Measurements from ENCODE around the gene MTHFR.

Gene MTHFR

DNA sequence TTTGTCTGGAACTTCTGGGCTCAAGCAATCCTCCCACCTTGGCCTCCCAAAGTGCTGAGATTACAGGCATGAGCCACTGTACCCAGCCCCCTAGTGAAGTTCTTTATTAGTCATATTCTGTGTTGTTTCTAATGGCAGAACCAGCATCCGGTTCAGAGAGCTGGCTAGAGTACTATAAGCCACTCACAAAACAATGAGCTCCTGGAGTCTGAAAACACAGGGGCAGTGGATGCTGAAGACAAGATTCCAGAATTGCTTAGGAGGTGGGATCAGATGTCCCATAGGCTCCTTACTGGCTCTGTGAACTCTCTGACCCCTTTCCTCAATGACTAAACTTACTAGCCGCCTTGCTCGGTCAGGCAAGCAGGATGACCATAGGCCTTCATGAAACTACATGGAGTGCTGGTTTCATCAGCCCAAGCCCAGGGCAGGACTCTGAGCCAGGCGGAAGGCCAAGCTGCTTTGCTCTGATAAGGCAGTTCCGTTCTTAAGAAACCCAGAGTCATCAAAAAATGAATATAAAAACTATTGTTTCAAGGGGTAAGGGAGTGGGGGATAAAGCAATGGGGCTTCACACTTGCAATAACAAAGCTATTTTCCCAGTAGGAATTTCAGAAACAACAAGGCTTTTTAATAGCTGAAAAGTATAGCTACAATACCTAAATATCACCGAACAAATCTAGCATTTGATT, 8.1 kb downstream of the MTHFR start:
- DNase-seq (ENCODE audit: low read depth in 2 of 2), result no peak

DNA sequence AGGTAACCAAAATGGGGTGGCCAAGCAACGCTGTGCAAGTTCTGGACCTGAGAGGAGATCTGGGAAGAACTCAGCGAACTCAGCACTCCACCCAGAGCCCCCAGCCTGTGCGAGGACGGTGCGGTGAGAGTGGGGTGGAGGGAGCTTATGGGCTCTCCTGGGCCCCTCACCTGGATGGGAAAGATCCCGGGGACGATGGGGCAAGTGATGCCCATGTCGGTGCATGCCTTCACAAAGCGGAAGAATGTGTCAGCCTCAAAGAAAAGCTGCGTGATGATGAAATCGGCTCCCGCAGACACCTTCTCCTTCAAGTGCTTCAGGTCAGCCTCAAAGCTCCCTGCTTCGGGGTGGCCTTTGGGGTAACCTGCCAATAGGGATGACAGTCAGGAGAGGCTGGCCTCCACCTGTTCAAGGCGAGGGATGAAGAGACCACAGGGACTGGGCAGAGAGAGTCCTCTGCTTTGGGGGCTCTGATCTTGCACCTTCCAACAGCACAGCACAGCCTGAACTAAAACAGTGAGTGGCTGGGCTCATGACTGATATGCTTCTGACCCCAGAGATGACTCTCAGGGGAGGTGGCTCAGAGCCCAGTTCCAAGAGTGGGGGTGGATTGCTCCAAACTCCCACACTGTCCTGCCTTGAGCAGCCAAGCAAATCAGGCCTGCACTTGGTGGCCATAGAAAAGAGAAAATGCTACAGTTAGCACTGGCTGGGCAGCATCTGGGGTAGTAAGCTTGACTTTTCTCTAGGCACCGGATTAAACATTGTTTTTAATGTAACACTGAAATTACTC, 9.5 kb downstream of the MTHFR start:
- DNase-seq (ENCODE audit: low read depth in 2 of 2), result no peak

DNA sequence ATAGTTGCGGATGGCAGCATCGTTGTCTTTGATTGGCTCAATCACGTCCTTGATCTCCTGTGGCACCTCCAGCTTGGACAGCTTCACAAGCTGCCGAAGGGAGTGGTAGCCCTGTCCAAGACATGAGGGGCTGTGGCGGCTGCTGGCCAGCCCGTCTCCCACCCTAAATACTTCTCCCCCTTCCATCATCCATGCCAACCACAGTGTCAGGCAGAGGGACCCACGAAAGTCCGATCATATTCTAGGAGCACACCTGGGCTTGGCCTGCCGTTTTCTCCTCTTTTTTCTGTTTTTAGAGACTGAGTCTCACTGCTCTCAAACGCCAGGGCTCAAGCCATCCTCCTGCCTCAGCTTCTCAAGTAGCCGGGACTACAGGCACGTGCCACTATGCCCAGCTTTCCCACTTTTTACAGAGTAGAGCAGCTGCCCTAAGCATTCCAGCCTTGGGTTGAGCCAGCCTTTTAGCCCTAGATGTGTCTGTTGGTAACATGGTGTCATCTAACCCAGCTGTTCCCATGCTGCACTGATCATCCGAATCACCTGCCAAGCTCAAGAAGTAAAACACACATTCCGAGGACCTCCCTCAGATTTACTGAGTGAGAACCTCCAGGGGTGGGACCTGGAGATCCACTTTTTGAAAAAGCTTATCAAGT, 10.4 kb downstream of the MTHFR start:
- DNase-seq (ENCODE audit: low read depth in 2 of 2), result no peak

DNA sequence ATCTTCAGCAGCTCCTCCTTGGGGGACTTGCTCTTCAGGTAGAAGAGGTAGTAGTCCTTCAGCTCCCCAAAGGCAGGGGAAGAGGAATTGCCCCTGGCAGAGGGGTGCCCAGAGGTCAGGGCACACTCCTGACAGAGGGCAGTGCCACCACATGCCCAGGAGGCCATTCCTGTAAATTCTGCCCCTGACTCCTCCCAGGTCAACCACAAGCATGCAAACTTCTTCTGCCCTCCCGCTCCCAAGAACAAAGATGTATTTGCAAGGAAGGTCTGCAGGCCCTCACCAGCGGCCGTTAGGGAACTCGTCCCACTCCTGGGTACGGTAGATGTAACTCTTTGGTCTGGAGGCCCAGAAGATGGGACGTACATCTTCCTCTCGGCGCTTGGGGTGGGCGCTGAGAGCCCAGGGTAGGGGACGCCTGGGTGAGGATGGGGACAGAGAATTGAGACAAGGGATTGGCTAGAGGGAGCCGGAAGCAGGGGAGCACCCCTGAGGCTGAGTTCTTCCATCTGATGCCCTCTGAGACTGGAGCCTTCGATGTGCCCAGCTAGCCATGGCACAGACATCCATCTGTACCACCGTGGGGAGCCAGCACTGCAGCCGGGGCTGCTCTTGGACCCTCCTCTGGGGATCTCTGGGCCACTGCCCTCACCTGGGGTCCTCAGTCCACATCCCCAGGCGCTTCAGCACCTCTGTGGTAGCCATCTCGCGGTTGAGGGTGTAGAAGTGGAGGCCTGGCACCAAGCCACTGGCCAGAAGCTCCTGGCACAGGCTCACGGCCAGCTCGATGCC, 11.1 kb downstream of the MTHFR start:
- no peak for DNase-seq (ENCODE audit: low read depth in 2 of 2)

DNA sequence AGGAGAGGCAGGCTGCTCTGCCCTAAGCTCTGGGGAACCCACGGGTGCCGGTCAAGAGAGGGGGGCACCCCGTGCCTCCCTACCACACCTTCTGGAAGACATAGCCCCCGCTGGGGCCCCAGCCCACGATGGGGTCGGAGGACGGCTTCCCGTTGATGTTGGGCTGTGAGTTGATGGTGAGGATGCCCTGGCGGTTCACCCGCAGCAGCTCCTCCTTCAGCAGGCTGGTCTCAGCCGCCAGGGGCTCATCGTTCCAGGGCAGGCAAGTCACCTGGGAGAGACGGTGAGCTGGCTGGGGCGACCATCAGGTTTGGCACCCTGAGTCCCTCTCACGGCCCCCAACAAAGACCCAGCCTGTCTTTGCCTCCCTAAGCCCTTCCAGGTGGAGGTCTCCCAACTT, 11.9 kb downstream of the MTHFR start:
- DNase-seq (ENCODE audit: low read depth in 2 of 2), result no peak

DNA sequence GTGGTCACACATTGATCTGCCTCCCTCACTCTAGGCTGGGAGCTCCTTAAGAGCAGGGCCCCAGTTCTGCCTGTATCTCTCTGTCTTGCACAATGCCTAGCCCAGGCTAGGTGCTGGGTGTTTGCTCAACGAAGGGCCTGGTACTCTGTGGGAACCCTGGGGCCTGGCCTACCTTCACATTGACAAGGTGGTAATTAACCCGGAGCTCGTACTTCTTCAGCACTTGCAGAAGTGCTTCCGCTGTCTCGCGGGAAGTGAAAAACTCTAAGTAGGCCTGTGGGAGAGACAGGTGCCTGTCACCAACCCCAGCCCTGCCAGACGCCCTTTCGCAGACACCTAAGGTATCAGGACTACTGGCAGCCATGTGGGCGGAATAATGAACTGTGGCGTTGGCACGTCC, 13.7 kb downstream of the MTHFR start:
- no peak for DNase-seq (ENCODE audit: low read depth in 2 of 2)

DNA sequence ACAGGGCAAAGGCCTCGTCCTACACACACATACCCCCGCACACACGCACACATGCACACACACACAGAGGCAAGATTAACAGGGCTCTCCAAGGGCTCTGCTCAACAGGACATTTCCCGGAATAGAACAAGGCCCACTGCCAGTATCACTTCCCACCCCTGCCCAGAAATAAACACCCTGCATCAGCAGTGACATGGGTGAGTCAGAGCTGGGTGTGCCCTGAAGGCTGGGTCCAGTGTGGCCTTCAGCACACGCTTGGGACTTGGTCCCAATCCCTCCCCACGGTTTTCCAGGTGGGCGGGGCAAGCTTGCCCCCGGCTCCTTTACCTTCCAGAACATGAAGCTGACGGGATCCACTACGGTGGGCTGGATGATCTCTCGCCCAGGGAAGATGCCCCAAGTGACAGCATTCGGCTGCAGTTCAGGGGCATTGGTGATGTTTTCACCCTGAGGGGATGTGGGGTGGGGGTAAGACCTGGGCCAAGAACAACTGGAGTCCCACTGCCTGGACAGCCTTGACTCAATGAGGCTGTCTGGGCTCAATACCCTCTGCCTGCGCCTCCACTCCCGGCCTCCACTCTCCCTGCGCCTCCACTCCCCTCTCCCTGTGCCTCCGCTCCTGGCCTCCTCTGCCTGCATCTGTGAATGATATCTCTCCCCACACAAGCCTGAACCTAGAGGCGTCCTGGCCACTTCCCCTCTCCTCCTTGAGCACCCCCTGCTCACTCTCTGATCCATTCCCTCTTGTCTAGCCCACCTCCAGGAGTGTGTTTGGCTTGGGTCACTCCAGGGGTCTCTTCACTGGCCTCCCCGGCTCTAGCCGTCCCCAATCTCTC, 14.7 kb downstream of the MTHFR start:
- DNase-seq (ENCODE audit: low read depth in 2 of 2), result no peak

GRCh38 chr1:11790101-11790879, 15.5 kb downstream of the MTHFR start:
- no peak for DNase-seq (ENCODE audit: low read depth in 2 of 2)

DNA sequence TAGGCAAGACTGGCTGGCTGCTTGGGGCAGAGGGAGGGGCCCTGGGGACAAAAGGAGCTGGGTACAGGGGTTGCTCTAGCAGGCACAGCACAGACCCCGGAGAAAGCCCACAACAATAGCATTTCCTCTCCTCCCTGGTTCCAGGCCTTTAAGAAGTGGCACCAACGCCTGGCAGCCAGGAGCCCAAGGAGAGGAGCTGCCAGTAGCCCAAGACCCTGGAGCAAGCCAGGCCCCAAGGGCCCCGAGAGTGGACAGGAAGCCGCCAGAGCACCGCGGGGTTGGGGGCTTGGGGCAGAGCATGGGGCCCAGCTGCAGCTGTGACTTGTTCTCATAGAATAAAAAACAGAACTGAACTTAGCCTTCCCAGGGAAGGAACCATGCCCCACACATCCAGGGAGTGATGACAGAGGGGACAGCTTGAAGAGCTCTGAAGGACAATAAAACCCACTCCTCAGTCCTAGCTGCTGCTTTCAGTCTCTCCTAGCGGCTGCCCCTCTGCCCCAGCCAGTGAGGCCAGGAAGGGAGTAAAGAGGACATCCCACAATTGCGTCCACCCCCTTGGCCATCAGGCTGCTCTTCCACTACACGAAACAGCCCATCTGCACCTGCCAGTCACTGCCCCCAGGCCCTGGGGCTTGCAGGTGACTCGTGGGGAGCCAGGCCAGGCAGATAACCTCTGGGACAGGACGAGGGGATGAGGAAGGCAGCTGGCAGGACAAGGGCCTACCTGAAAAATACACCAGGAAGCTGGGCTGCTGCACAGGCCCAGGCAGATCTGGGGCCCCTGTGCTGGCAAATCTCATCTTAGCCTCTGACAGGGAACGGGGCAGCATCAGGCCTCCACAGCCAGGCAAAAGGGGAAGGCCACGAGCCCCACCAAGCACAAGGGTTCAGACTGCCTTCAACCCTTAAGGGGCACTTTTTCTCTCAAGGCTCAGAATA, 16.4 kb downstream of the MTHFR start:
- DNase-seq (ENCODE audit: low read depth in 2 of 2), result no peak

DNA sequence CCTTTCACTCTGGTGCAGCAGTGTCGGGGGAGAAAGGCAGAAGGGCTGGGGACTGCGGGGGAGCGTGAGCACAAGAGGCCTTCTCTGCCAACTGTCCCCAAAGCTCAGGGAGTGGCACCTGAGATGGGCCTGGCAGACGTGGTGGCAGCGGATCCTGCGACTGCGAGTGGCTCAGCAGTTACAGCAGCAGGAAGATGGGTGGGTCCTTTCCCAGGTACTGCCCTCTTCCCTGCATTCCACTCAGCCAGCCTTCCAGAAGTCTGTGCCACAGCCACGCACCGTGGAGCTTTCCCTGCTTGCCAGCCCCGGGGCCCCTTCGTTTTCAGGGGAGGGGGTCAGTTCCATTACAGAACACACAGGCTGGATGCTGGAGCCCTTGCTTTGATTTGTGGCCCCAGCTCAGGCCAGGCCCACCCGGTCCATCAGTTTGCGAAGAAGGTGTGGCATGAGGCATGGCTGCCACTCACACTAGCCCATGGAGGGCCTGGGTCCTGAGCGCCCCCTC, 17.2 kb downstream of the MTHFR start:
- DNase-seq (ENCODE audit: low read depth in 2 of 2), result no peak

DNA sequence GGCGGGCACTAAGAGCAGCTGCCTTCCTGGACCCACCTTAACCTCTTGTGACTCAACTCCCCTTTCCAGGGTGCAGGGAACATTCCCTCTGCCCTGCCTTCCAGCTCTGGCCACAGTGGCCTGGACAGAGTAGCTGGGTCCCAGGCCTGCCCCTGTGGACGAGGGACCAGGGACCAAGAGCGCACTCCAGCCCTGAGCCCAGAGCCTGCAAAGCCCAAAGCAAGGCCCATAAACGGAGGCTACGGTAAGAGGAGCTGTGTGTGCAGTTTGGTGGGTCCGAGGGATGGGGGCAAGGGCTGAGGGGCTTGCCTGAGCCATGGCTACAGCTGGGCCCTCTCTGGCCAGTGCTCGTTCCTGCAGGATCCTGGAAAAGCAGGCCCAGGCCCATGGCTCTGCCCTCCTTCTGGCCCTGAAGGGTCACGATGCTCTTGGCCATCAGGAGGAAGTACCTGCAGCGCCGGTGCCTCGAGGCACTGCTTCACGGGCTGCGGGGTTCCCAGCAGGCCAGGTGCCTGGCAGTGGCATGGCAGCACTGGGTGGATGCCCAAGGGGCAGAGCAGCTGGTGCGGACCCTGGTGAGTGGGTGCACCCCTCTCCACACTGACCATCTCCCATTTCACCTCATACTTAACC, 17.8 kb downstream of the MTHFR start:
- no peak for DNase-seq (ENCODE audit: low read depth in 2 of 2)

DNA sequence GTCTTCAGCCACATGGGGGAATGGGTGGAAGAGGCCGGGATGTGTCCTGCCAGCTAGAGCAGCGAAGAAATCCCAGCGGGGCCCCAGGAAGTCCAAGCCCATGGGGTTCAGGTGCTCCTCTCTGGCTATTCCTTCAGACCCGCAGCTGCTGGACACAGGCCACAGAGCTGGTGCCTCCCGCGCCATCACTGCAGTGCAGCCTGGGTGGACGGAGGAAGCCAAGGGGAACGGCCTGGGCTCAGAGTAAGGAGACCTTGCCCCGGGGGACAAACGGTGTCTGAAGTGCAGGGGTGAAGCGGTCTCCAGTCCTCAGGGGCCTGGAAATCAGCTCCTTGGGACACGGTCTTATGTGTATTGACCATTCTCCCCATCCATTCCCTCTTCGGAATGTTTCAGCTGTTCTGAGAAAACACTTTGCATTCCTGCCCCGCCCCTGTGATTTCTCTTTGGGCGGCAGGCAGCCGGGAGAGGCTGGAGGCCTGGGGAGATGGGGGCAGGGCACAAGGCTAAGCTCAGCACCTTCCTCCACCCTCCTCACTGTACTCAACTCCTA, 18.4 kb downstream of the MTHFR start:
- no peak for DNase-seq (ENCODE audit: low read depth in 2 of 2)

GRCh38 chr1:11786168-11786567, 19.6 kb downstream of the MTHFR start:
- DNase-seq (ENCODE audit: low read depth in 2 of 2), result no peak

GRCh38 chr1:11784993-11785769, 20.6 kb downstream of the MTHFR start:
- DNase-seq (ENCODE audit: low read depth in 2 of 2), result peak in 1 of 2 donors; percentile 24

DNA sequence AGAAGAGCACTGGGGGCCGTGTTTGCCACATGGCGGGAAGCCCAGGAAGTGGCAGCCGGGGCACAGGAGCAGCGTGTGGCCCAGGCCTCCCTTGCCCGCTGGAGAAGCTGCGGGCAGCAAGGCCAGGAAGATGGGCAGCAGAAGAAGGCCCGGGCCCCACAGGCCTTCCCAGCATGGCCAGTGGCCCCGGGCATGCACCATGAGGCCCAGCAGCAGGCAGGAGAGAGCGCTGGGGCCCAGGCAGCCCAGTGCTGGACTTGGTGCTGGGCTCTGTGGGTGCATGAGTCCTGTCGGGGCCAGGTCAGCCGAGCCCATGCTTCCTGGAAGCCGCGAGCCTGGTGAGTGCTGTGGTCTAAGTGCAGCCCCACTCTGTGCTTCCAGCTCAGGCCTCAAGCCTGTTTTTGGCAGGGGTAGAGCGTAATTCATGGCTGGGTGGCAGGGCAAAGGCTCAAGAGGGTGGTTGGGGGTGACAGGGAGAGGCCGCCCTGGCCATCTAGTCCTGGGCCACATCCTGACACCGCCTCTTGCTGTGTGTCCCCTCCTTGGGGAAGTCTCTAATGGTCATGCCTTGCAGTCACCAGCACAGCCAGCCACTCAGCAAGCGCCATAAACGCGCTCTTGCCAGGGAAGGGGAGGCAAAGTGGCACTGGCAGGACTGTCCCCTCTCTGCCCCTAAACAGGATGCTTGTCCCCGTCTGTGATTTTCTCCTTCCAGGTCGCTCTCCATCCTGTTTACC, 21.3 kb downstream of the MTHFR start:
- no peak for DNase-seq (ENCODE audit: low read depth in 2 of 2)

DNA sequence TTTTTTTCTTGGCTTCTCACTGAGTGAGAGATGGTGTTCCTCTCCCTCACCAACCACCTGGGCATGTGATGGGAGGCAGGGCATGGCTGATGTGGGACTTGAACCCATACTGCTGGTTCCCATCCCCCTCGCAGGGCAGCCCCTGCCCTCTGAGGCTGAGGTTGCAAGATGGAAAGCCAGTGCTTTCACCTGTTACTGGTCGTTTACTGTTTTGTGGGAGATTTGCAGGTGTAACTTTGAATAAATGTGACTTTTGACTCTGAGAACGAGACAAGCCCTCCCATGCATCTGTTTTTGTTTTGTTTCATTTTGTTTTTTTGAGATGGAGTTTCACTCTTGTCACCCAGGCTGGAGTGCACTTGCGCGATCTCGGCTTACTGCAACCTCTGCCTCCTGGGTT, 22.2 kb downstream of the MTHFR start:
- DNase-seq (ENCODE audit: low read depth in 2 of 2), result no peak

All from stimulated activated CD8-positive, alpha-beta memory T cell treated with anti-CD3 and anti-CD28 coated beads, Interleukin-2, amount 100 ng/mL, for 1 hour (primary cell).